Measurements from ENCODE around the gene ITGB4. TPM values are rescaled to one million over a fixed set of nuclear protein-coding genes. Genes with fewer than 3 reads are reported as not detected.
"Not testable (repeated sequence)": the region's sequence is repeated elsewhere in the genome, so short reads cannot be mapped to it uniquely, and the experiment has no call there.

The ITGB4 gene
- total RNA-seq, 2 experiments from 2014 or later = 1.0 to 1.1 TPM

DNA sequence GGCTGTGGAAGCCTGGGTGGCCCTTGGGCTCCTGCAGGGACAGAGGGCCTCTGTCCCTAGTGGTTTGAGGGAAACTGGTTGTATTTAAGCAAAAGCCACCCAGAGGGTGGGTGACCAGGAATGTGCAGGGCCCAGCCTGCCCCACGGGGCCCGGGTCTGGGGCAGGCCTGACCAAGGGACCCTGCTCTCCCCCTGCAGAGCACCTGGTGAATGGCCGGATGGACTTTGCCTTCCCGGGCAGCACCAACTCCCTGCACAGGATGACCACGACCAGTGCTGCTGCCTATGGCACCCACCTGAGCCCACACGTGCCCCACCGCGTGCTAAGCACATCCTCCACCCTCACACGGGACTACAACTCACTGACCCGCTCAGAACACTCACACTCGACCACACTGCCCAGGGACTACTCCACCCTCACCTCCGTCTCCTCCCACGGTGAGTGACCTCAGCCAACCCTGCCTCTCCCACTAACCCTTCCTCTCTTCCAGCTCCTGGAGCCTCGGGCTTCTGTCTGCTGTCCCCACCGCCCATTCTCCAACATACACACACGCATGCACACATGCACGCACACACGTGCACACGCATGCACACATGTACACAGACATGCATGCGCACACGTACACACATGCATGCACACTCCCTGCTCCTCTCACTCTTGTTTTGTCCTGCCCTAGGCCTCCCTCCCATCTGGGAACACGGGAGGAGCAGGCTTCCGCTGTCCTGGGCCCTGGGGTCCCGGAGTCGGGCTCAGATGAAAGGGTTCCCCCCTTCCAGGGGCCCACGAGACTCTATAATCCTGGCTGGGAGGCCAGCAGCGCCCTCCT is 33.3 kb downstream of the ITGB4 start:
- Mint-ChIP-seq H3K36me3 (no peaks in the 10 kb centered on the region), H3K4me3 (peak overlapping the region; percentile 1), H3K27me3 (no peaks in the 10 kb centered on the region), H3K9me3 (ENCODE audit: low read depth) (no peaks in the 10 kb centered on the region), H3K4me1 (peaks cover 17% of the 10 kb centered on the region), H3K27ac (no peak overlapping the region)
- DNase-seq (no peak), ATAC-seq (no peak)
- CTCF ChIA-PET = interaction anchor here (0.9 to 12.8 kb wide), 43 partner anchors 9 to 375 kb away, joined by 3 to 428 read pairs (median 10); partner anchors contain the start of genes GALK1, SMIM5, TMEM94 and TRIM47

DNA sequence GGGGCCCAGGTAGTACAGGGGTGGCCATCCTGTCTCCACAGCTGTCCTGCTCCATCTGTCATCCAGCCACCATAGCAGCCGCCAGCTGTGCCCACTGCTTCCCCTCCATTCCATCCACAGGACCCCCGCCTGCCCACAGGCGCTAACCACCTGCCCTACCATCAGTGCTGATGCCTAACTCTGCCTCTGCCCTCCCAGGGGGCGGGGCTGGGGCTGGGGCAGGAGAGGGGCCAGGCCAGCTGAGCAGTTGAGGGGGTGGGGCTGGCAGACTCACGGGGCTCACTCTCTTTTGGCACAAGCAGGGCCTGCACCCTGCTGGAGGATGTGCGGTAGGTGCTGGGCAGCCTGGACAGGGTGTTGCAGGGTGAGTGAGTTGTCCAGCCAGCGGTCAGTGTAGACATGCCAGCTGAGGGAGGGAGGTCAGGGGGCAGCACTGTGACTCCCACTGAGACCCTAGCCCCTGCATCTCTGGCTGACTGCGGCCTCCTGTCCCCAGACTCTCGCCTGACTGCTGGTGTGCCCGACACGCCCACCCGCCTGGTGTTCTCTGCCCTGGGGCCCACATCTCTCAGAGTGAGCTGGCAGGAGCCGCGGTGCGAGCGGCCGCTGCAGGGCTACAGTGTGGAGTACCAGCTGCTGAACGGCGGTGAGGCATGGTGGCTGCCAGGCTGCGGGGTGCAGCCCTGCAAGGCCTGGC is 34.1 kb downstream of the ITGB4 start:
- no peaks in the 10 kb centered on the region for H3K36me3 Mint-ChIP-seq
- H3K4me1 Mint-ChIP-seq = peaks cover 13% of the 10 kb centered on the region
- H3K4me3 Mint-ChIP-seq = no peak overlapping the region
- no peak overlapping the region for H3K27ac Mint-ChIP-seq
- CTCF ChIA-PET = interaction anchor here (2.8 to 12.8 kb wide), 3 partner anchors 72 to 121 kb away, joined by 9 to 428 read pairs (median 55); partner anchors contain the start of gene SMIM5
- DNase-seq (no peak), ATAC-seq (no peak)
- no peaks in the 10 kb centered on the region for H3K9me3 Mint-ChIP-seq (ENCODE audit: low read depth)
- no peaks in the 10 kb centered on the region for H3K27me3 Mint-ChIP-seq

- Mint-ChIP-seq H3K9me3 (ENCODE audit: low read depth) (no peaks in the 10 kb centered on the region), H3K27ac (no peak overlapping the region), H3K27me3 (no peaks in the 10 kb centered on the region), H3K36me3 (no peaks in the 10 kb centered on the region), H3K4me3 (no peak overlapping the region), H3K4me1 (peaks cover 13% of the 10 kb centered on the region)
- CTCF ChIA-PET = interaction anchor here (0.8 to 3.9 kb wide), 2 partner anchors 9 to 122 kb away, joined by 3 to 55 read pairs; partner anchors contain the start of genes GALK1 and SMIM5
- no peak for DNase-seq
- no peak for ATAC-seq
Observed at GRCh38 chr17:75755990-75756389, 34.7 kb downstream of the ITGB4 start.

DNA sequence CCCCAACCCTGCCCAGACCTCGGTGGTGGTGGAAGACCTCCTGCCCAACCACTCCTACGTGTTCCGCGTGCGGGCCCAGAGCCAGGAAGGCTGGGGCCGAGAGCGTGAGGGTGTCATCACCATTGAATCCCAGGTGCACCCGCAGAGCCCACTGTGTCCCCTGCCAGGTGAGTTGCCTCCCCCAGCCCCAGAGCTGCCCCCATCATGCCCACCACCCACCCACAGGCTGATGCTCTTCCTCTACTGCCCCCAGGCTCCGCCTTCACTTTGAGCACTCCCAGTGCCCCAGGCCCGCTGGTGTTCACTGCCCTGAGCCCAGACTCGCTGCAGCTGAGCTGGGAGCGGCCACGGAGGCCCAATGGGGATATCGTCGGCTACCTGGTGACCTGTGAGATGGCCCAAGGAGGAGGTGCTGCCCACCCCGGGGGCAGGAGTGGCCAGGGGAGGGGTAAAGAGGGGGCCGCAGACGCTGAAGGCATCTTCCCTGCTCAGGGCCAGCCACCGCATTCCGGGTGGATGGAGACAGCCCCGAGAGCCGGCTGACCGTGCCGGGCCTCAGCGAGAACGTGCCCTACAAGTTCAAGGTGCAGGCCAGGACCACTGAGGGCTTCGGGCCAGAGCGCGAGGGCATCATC is 35.3 kb downstream of the ITGB4 start:
- CTCF ChIA-PET = interaction anchor here (0.8 kb wide), 1 partner anchor 8 kb away, joined by 3 read pairs; the partner anchor contains the start of gene GALK1
- Mint-ChIP-seq H3K36me3 (no peaks in the 10 kb centered on the region), H3K27me3 (no peaks in the 10 kb centered on the region), H3K9me3 (ENCODE audit: low read depth) (no peaks in the 10 kb centered on the region), H3K4me3 (no peak overlapping the region), H3K4me1 (peaks cover 13% of the 10 kb centered on the region), H3K27ac (no peak overlapping the region)
- ATAC-seq (no peak), DNase-seq (no peak)

- Mint-ChIP-seq H3K27ac (no peak overlapping the region), H3K27me3 (no peaks in the 10 kb centered on the region), H3K4me1 (peaks cover 13% of the 10 kb centered on the region), H3K9me3 (ENCODE audit: low read depth) (no peaks in the 10 kb centered on the region), H3K4me3 (no peak overlapping the region), H3K36me3 (no peaks in the 10 kb centered on the region)
- ATAC-seq (no peak), DNase-seq (no peak)
- CTCF ChIA-PET = interaction anchor here (1.2 kb wide), 1 partner anchor 170 kb away, joined by 3 read pairs; no protein-coding TSS in a partner anchor
Observed at GRCh38 chr17:75757086-75757681, 35.9 kb downstream of the ITGB4 start.

DNA sequence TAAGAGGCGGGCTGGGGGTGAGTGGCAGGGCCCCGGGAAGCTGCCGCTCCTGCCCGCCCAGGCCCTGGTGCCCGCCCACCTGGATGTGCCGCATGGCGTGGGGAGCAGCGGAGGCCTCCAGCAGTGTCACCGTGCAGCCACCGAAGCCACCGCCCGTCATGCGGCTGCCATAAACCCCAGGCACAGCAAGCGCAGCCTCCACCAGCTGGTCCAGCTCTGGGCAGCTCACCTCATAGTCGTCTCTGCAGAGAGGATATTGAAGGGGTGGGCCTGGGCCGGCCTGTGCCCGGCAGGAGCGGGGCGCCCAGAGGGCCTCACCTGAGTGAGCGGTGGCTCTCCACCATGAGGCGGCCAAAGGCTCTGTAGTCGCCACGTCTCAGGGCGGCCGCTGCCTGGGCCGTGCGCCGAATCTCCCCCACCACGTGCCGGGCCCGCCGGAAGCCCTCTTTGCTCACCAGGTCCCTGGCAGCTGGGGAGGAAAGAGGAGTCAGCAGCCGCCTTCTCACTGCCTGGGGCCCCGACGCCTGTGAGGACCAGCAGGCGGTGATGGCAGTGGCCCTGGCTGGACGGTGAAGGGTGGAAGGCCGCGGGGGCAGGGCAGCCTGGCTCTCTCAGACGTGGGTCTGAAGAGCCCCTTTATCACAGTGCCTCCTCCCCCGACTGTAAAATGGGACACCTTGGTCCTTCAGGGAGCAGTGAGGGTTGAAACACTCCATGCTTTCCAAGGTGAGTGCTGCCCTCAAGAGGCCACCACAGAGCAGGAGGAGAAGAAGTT is 37.1 kb downstream of the ITGB4 start:
- Mint-ChIP-seq H3K27me3 (no peaks in the 10 kb centered on the region), H3K27ac (no peak overlapping the region), H3K36me3 (no peaks in the 10 kb centered on the region), H3K4me1 (peaks cover 11% of the 10 kb centered on the region), H3K9me3 (ENCODE audit: low read depth) (no peaks in the 10 kb centered on the region), H3K4me3 (no peak overlapping the region)
- ATAC-seq = no peak
- CTCF ChIA-PET = interaction anchor here (1.0 to 1.2 kb wide), 2 partner anchors 97 to 169 kb away, joined by 3 read pairs; partner anchors contain the start of gene WBP2
- no peak for DNase-seq

DNA sequence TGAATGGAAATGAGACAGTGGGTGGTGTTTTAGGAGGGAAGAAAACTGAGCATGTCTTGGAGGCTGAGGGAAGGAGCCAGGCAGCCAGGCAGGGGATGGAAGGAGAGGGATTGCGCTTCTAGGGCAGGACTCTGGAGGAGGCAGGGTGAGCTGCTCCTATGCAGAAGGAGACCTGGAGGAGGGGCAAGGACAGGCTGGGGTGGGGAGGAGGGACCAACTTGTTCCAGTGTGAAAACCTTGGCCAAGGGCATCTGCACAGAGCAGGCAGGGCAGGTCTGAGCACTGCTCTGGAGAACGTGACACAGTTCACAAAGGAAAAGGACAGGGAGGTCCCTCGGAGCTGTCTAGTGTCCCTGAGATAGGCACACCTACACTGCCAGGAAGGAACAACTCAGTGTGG is 38.2 kb downstream of the ITGB4 start:
- Mint-ChIP-seq H3K36me3 (no peaks in the 10 kb centered on the region), H3K9me3 (ENCODE audit: low read depth) (no peaks in the 10 kb centered on the region), H3K27ac (no peak overlapping the region), H3K27me3 (no peaks in the 10 kb centered on the region), H3K4me1 (peaks cover 16% of the 10 kb centered on the region), H3K4me3 (no peak overlapping the region)
- ATAC-seq (no peak), DNase-seq (no peak)
- CTCF ChIA-PET = interaction anchor here (1.0 to 7.4 kb wide), 3 partner anchors 10 to 96 kb away, joined by 3 to 52 read pairs (median 7); partner anchors contain the start of gene WBP2

DNA sequence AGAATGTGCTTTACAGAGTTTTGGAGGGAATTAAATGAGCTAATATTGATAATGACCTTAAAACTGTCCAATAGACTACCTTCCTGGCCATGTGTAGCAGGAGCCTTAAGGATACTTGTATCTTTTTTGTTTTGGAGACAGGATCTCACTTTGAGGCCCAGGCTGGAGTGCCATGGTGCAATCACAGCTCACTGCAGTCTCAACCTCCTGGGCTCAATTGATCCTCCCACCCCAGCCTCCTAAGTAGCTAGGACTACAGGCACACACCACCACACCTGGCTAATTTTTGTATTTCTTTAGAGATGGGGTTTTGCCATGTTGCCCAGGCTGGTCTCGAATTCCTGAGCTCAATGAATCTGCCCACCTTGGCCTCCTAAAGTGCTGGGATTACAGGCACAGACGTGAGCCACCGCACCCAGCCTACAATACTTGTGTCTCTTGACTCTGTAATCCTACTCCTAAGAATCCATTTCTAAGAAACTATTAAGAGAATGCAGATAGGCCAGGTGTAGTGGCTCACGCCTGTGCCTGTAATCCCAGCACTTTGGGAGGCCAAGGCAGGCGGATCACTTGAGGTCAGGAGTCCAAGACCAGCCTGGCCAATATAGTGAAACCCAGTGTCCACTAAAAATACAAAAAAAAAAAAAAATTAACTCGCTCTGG is 38.9 kb downstream of the ITGB4 start:
- not testable (repeated sequence) for H3K27me3 Mint-ChIP-seq; ATAC-seq; H3K9me3 Mint-ChIP-seq (ENCODE audit: low read depth); DNase-seq; H3K27ac Mint-ChIP-seq; H3K4me3 Mint-ChIP-seq; H3K36me3 Mint-ChIP-seq
- CTCF ChIA-PET = interaction anchor here (0.8 to 7.4 kb wide), 3 partner anchors 11 to 95 kb away, joined by 3 to 52 read pairs (median 7); partner anchors contain the start of gene WBP2
- peaks cover 11% of the 10 kb centered on the region for H3K4me1 Mint-ChIP-seq

DNA sequence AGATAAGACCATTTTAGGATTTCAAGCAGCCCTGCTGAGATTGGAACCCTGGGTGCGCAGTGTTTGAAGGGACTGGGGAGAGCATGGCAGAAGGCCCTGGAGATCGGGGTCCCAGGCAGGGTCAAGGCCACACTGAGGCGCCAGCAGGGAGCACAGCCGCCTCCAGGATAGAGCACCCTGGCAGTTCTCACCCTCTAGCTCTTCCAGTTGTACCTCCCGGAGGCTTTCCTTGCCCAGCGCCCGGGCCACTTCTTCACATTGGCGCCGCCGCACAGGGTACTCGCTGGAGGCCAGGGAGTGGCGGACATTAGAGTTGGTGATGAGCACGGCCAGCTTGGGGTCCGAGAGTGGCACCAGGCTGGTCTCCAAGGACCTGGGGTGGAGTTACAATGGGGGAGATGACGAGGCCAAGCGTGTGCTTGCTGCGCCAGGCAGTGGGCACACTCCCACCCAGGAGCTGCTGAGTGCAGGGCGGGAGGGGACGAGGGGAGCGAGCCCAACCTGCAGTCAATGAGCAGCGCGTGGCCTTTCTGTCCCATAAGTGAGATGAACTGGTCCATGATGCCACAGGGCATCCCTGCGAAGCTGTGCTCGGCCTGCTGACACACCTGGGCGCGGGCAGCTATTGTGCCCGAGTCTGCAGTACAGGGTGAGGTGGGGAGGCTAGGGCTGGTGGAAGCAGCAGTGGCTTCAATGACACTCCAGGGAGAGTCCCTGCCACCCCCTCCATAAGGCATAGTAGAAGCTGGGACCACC is 41.4 kb downstream of the ITGB4 start:
- Mint-ChIP-seq H3K27me3 (no peaks in the 10 kb centered on the region), H3K36me3 (no peaks in the 10 kb centered on the region), H3K9me3 (ENCODE audit: low read depth) (no peaks in the 10 kb centered on the region), H3K27ac (peak overlapping the region; percentile 56), H3K4me3 (no peak overlapping the region), H3K4me1 (peaks cover 11% of the 10 kb centered on the region)
- DNase-seq (no peak), ATAC-seq (no peak)
- CTCF ChIA-PET = interaction anchor here (0.8 to 7.4 kb wide), 14 partner anchors 9 to 130 kb away, joined by 3 to 87 read pairs (median 6); partner anchors contain the start of genes ITGB4, RECQL5, SAP30BP and SMIM5

DNA sequence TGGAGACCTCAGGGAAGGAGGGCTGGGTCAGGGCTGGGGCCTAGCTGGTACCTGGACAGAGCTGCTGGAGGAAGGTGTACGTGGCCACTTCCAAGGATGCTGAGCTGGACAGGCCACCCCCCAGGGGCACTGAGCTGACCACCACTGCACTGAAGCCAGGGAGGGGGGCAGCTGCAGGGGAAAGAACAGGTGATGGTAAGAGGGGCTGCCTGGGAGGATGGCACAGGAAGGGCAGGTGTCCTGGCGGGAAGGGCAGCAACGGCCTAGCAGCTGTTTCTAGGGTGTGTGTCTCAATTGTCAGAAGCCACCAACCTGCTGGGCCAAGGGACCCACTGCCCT is 42.0 kb downstream of the ITGB4 start:
- CTCF ChIA-PET = interaction anchor here (1.2 to 7.4 kb wide), 10 partner anchors 10 to 98 kb away, joined by 3 to 87 read pairs (median 9); partner anchors contain the start of genes RECQL5 and SAP30BP
- H3K4me1 Mint-ChIP-seq = peaks cover 11% of the 10 kb centered on the region
- H3K36me3 Mint-ChIP-seq = no peaks in the 10 kb centered on the region
- no peak for DNase-seq
- no peaks in the 10 kb centered on the region for H3K9me3 Mint-ChIP-seq (ENCODE audit: low read depth)
- no peak overlapping the region for H3K27ac Mint-ChIP-seq
- no peaks in the 10 kb centered on the region for H3K27me3 Mint-ChIP-seq
- H3K4me3 Mint-ChIP-seq = no peak overlapping the region
- ATAC-seq = no peak
